Retinal pigment epithelial cell (primary cell): ENCODE measurements around the gene CD47.

Experiments
- DNase-seq: peaks from one replicate; pipeline ENCODE4 v3.0.0-alpha.2; 2010; ENCODE audit warnings: low read depth
- H3K4me3 ChIP-seq: 2 replicates; pipeline ENCODE4 v1.5.1; 2011; ENCODE audit warnings: mild to moderate bottlenecking, low read length, control low read depth, moderate library complexity
- CTCF ChIP-seq: conservative IDR thresholded peaks from 2 replicates; pipeline ENCODE4 v1.5.1; 2011; ENCODE audit warnings: low read depth, low read length, control low read depth, inconsistent platforms

Gene CD47

GRCh38 chr3:108090701-108091497, at the start of gene CD47:
TSS of gene CD47 (minus strand) at chr3:108091031. CDS start at chr3:108090908, 123 bp downstream.
- TF ChIP-seq CTCF = no peak
- H3K4me3 ChIP-seq = peak within 1 kb of the TSS; percentile 89
- DNase-seq = peak; percentile 64

GRCh38 chr3:108137460-108137814, 46.6 kb upstream of the CD47 start:
- no peak for DNase-seq
- TF ChIP-seq CTCF = no peak
- no peak overlapping the region for H3K4me3 ChIP-seq

- no peak for TF ChIP-seq CTCF
- H3K4me3 ChIP-seq = no peak overlapping the region
These were observed 46.0 kb upstream of the CD47 start for GRCh38 chr3:108136561-108137459.

GRCh38 chr3:108134555-108134880, 43.7 kb upstream of the CD47 start:
- H3K4me3 ChIP-seq = no peak overlapping the region
- TF ChIP-seq CTCF = no peak
- no peak for DNase-seq

More at GRCh38 chr3:108136561-108137459, 46.0 kb upstream of the CD47 start:
- no peak for DNase-seq

GRCh38 chr3:108133858-108134554, 43.2 kb upstream of the CD47 start:
- H3K4me3 ChIP-seq = no peak overlapping the region
- no peak for TF ChIP-seq CTCF
- no peak for DNase-seq

GRCh38 chr3:108133048-108133369, 42.2 kb upstream of the CD47 start:
- no peak for DNase-seq
- H3K4me3 ChIP-seq = no peak overlapping the region
- TF ChIP-seq CTCF = no peak
